Liver (tissue), 3 donors: Measurements from ENCODE around the gene AKNAD1.

Experiments
- CTCF ChIP-seq: fragments of 150-350 bp; IDR thresholded peaks from 2 replicates; pipeline ENCODE4 v1.5.1; 2017; ENCODE audit warnings: improper control_type of control experiment, low read depth, low read length; ENCODE audit not compliant: missing input control
- JUND ChIP-seq, 2 donors: IDR thresholded peaks; 2 replicates each; pipeline ENCODE4 v1.6.1; 2016; ENCODE audit warnings: antibody characterized with exemption in 2 of 2
- MAX ChIP-seq: IDR thresholded peaks from 2 replicates; pipeline ENCODE4 v1.6.1; 2016; ENCODE audit warnings: antibody characterized with exemption
- REST ChIP-seq: IDR thresholded peaks from 2 replicates; pipeline ENCODE4 v1.6.1; 2016; ENCODE audit warnings: antibody characterized with exemption, mild to moderate bottlenecking
- SP1 ChIP-seq: IDR thresholded peaks from 2 replicates; pipeline ENCODE4 v1.6.1; 2018; ENCODE audit warnings: antibody characterized with exemption, mild to moderate bottlenecking
- TAF1 ChIP-seq: conservative IDR thresholded peaks from 2 replicates; pipeline ENCODE4 v1.6.1; 2016; ENCODE audit warnings: antibody characterized with exemption, mild to moderate bottlenecking
- YY1 ChIP-seq: IDR thresholded peaks from 2 replicates; pipeline ENCODE4 v1.6.1; 2016; ENCODE audit warnings: antibody characterized with exemption, mild to moderate bottlenecking
- donor health status: healthy.
- donor health status: healthy.

- no peak for TF ChIP-seq CTCF
- no peak for TF ChIP-seq REST
- TF ChIP-seq TAF1: no peak
- no peak for TF ChIP-seq MAX
- TF ChIP-seq YY1: no peak
- TF ChIP-seq SP1: no peak
- TF ChIP-seq JUND (IDR thresholded peaks at IDR 0.05): no peak
Observed at GRCh38 chr1:108882837-108883236, 25.9 kb upstream of the AKNAD1 start.
